HG02870 (cell line): ENCODE data around the gene SLC25A22.

Source experiments
- ATAC-seq: cut with Tn5 transposase; IDR thresholded peaks from one replicate; pipeline ENCODE4 v1.9.1; 2021; ENCODE audit warnings: mild to moderate bottlenecking, moderate library complexity; ENCODE audit not compliant: unreplicated experiment

Gene SLC25A22

GRCh38 chr11:798093-798713 is at the start of gene SLC25A22:
Gene SLC25A22, minus strand, starts transcription at chr11:798281. Its CDS starts 3,275 bp downstream, at chr11:795006.
- peak; percentile 42 for ATAC-seq

- no peak for ATAC-seq
Measured at GRCh38 chr11:847876-848275, 49.8 kb upstream of the SLC25A22 start.

GRCh38 chr11:846496-847098 is 48.5 kb upstream of the SLC25A22 start:
- no peak for ATAC-seq

- no peak for ATAC-seq
Measured at GRCh38 chr11:845872-846495, 47.9 kb upstream of the SLC25A22 start.

GRCh38 chr11:844693-845644 is 46.9 kb upstream of the SLC25A22 start:
- ATAC-seq: no peak

- ATAC-seq: no peak
Measured at GRCh38 chr11:843818-844692, 46.0 kb upstream of the SLC25A22 start.

- peak; percentile 4 for ATAC-seq
Measured at GRCh38 chr11:843086-843734, 45.1 kb upstream of the SLC25A22 start.

GRCh38 chr11:842370-843002 is 44.4 kb upstream of the SLC25A22 start, which contains the start of the genes POLR2L and TSPAN4:
Gene POLR2L, minus strand, starts transcription at chr11:842529. Its CDS starts 21 bp downstream, at chr11:842508.
Gene TSPAN4, plus strand, starts transcription at chr11:842852. Its CDS starts 7,453 bp downstream, at chr11:850305.
- ATAC-seq: peak; percentile 58

- ATAC-seq: peak; percentile 15
Measured at GRCh38 chr11:841981-842369, 43.9 kb upstream of the SLC25A22 start.

GRCh38 chr11:839875-840617 is 42.0 kb upstream of the SLC25A22 start:
- ATAC-seq: no peak

GRCh38 chr11:839280-839623 is 41.2 kb upstream of the SLC25A22 start:
- no peak for ATAC-seq

- no peak for ATAC-seq
Measured at GRCh38 chr11:838441-839279, 40.6 kb upstream of the SLC25A22 start.

GRCh38 chr11:837990-838307 is 39.9 kb upstream of the SLC25A22 start:
- ATAC-seq: no peak

- ATAC-seq: no peak
Measured at GRCh38 chr11:837189-837989, 39.3 kb upstream of the SLC25A22 start.

- ATAC-seq: no peak
Measured at GRCh38 chr11:836700-837099, 38.6 kb upstream of the SLC25A22 start.

GRCh38 chr11:836274-836673 is 38.2 kb upstream of the SLC25A22 start:
- no peak for ATAC-seq
